ENCODE results near the gene UBR1. TPM values are rescaled to one million over a fixed set of nuclear protein-coding genes. Genes with fewer than 3 reads are reported as not detected.

Gene UBR1
- total RNA-seq, 4 donors from 2014 or later: 11.6 to 38.2 (median 17.2) TPM

DNA sequence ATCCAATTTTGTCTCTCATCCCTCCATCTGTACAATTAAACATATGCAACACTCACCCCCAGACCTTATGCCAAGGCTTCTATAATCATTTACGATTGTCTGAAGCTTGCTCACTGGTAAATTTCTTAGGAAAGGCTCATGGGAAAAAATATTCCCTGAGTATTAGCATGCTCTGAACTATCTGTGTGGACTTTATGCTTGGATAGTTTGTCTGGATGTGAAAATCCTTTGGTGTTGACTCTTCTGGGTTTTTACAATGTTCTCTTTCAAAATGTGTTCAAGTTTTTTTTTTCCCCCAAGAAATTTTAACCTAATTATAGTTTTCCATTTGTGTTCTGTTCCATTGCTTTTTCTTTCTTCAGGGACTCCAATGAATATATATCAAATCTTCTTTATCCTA lies 165.3 kb downstream of the UBR1 start:
- no peak overlapping the region for H3K4me3 ChIP-seq (ENCODE audit: low read depth, poor library complexity, severe bottlenecking)
- TF ChIP-seq, protein P1, sequence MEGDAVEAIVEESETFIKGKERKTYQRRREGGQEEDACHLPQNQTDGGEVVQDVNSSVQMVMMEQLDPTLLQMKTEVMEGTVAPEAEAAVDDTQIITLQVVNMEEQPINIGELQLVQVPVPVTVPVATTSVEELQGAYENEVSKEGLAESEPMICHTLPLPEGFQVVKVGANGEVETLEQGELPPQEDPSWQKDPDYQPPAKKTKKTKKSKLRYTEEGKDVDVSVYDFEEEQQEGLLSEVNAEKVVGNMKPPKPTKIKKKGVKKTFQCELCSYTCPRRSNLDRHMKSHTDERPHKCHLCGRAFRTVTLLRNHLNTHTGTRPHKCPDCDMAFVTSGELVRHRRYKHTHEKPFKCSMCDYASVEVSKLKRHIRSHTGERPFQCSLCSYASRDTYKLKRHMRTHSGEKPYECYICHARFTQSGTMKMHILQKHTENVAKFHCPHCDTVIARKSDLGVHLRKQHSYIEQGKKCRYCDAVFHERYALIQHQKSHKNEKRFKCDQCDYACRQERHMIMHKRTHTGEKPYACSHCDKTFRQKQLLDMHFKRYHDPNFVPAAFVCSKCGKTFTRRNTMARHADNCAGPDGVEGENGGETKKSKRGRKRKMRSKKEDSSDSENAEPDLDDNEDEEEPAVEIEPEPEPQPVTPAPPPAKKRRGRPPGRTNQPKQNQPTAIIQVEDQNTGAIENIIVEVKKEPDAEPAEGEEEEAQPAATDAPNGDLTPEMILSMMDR (IDR thresholded peaks at IDR 0.05): no peak
- no peak for TF ChIP-seq POLR2A (IDR thresholded peaks at IDR 0.05)
- intact Hi-C loops (cut with DNase I; ENCODE audit: low total_unique reads): no loop called here
- no peak for DNase-seq (ENCODE audit: low spot score in 2 of 2)
- whole genome bisulfite sequencing, 2 donors: 64 to 80% methylated on average over 1 of the region's 1 CpG

DNA sequence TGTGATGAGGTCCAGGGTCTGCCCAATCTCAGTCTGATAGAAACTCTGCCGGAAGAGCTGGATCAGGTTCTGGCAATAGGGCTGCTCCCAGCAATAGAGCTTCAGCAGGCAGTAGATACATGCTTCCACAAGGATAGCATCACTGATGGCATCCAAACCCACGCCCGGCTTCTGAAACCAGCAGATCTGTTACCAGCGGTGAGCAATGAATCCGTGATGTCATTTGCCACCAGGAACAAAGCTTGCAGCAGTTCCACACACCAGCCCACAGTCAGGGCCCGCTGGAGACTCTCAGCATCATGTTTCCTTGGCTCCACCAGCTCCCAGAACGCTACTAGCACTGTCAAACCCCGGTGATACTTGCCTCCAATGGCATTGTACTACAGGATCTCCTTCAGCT lies 166.0 kb downstream of the UBR1 start:
- TF ChIP-seq POLR2A (IDR thresholded peaks at IDR 0.05): no peak
- TF ChIP-seq, protein P1 (IDR thresholded peaks at IDR 0.05): no peak
- intact Hi-C loops (cut with DNase I; ENCODE audit: low total_unique reads): no loop called here
- H3K4me3 ChIP-seq (ENCODE audit: low read depth, poor library complexity, severe bottlenecking): no peak overlapping the region
- DNase-seq (ENCODE audit: low spot score in 2 of 2): no peak
- WGBS, 2 donors: 90 to 92% methylated on average over 8 of the region's 8 CpGs

DNA sequence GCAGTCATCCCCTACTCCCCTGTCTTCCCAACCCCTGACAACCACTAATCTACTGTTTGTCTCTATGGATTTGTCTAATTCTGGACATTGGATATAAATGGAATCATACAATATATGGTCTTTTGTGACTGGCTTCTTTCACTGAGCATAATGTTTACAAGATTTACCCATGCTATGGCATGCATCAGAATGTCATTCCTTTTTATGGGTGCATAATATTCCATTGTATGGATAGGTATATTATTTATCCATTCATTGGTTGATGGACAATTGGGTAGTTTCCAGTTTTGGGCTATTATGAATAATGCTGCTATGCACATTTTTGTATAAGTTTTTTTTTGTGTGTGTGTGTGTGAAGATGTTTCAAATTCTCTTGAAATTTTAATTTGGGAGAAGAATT lies 168.7 kb downstream of the UBR1 start:
- TF ChIP-seq, protein P1 (IDR thresholded peaks at IDR 0.05): no peak
- TF ChIP-seq POLR2A (IDR thresholded peaks at IDR 0.05): no peak
- intact Hi-C loops (cut with DNase I; ENCODE audit: low total_unique reads): no loop called here
- no peak for DNase-seq (ENCODE audit: low spot score in 2 of 2)
- no peak overlapping the region for H3K4me3 ChIP-seq (ENCODE audit: low read depth, poor library complexity, severe bottlenecking)

DNA sequence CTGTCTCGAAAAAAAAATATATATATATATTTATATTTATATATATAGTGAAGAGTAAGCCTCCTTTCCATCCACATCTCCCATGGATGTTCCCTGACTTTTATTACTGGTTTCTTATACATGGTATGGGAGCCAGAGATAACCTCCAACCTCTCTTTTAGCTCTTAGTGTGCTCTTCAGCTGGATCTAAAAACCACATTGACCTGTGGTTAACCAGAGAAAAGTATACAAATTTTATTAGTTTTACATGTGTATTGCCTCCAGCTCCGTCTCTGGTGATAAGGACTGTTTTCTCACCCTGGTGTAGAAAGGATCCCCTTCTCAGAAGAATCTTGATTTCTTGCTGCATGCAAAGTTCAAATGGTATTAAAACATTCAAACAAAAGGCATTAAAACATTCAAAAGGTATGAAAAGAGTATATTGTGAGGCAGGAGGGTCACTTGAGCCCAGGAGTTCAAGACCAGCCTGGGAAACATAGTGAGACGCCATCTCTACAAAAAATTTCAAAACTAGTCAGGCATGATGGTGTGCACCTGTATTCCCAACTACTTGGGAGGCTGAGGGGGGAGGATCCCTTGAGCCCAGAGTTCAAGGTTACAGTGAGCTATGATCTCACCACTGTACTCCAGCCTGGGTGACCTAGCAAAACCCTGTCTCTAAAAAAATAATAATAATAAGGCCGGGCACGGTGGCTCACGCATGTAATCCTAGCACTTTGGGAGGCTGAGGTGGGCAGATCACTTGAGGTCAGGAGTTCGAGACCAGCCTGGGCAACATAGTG lies 171.8 kb downstream of the UBR1 start:
- 79 to 80% methylated on average over 7 of the region's 7 CpGs for WGBS, 2 donors
- TF ChIP-seq, protein P1 (IDR thresholded peaks at IDR 0.05): no peak
- TF ChIP-seq POLR2A (IDR thresholded peaks at IDR 0.05): no peak
- intact Hi-C loops (cut with DNase I; ENCODE audit: low total_unique reads): no loop called here
- no peak for DNase-seq (ENCODE audit: low spot score in 2 of 2)
- H3K4me3 ChIP-seq (ENCODE audit: low read depth, poor library complexity, severe bottlenecking): no peak overlapping the region

DNA sequence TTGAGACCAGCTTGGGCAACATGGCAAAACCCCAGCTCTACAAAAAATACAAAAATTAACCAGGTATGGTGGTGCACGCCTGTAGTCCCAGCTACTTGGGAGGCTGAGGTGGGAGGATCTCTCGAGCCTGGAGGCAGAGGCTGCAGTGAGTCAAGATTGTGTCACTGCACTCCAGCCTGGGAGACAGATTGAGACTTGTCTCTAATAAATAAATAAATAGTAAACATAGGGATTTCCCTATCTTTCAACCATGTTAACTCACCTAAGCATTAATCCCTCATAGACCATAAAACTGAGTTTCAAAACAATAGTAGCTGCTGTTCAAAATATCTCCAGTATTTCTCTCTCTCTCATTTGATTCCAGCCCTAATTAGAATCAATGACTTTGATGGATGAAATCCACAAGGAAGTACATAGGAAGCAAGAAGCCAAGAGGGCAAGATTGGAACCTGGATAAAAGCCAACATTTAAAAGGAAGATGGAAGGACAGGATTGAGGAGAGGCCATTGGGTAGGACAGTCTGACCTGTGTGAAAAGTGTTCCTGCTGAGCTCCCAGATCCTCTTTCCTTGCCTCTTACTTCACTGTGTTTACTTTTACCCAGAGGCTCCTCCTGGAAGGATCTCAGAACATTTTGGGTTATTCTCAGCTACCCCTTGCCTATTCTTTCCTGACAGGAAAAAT lies 172.9 kb downstream of the UBR1 start:
- 89 to 93% methylated on average over 2 of the region's 2 CpGs for WGBS, 2 donors

More for the DNA sequence above, 172.9 kb downstream of the UBR1 start:
- TF ChIP-seq, protein P1 (IDR thresholded peaks at IDR 0.05): no peak
- TF ChIP-seq POLR2A (IDR thresholded peaks at IDR 0.05): no peak
- no peak overlapping the region for H3K4me3 ChIP-seq (ENCODE audit: low read depth, poor library complexity, severe bottlenecking)
- intact Hi-C loops (cut with DNase I; ENCODE audit: low total_unique reads): no loop called here
- DNase-seq (ENCODE audit: low spot score in 2 of 2): no peak
